ENCODE data around the gene RBP3.

The RBP3 gene

DNA sequence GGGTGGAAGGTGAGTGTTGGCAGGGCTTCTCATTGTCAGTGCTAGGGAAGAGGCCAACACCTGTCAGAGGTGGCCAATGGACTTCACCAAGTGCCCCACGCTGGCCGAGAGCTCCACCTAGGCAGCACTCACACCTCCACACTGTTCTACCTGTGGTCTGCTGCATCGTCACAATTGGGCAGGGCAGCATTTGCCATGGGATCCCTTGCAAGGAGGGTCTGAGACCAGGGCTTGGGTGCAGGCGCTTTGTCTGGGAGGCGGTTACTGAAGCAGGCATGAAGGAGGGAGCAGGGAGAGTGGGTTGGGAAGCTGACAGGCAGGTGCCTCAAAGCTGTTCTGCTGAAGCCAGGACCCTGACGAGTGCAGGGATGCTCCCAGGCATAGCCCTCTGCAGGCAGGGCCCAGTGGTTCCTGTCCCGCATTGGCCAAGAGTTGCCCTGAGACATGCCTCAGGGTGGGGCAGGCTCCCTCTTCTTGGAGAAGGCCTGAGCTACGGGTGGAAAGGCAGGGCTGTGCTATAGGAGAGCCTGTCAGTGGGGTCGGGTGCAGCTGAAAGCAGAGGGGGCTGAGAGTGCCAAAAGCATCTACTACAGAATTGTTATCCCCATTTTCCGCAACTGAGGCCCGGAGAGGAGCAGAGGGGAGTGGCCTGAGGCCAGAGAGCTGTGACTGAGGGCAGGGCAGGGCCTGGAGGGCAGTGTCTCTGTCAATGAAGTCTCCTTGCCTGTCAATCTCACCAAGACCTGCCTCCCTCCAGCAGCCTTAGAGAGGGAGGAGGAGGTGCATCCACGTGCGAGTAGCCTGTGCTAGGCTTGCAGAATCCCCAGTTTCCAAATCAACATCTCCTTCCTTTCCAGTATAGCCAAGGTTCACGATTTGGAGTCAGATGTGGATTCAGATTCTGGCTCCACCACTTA is 4.0 kb downstream of the RBP3 start:
- Histone ChIP-seq H3K36me3 (ENCODE audit: insufficient read depth, low read depth, low read length) (no peaks in the 10 kb centered on the region), H3K9ac (ENCODE audit: low read depth, low read length) (no peak overlapping the region), H3K27me3 (ENCODE audit: insufficient read depth, low read length) (no peaks in the 10 kb centered on the region), H3K27ac (ENCODE audit: low read length) (no peak overlapping the region), H3K9me3 (ENCODE audit: insufficient read depth, low read depth, low read length) (no peaks in the 10 kb centered on the region), H3K4me1 (ENCODE audit: insufficient read depth, low read length) (no peaks in the 10 kb centered on the region), H3K4me3 (ENCODE audit: low read length) (no peak overlapping the region)

DNA sequence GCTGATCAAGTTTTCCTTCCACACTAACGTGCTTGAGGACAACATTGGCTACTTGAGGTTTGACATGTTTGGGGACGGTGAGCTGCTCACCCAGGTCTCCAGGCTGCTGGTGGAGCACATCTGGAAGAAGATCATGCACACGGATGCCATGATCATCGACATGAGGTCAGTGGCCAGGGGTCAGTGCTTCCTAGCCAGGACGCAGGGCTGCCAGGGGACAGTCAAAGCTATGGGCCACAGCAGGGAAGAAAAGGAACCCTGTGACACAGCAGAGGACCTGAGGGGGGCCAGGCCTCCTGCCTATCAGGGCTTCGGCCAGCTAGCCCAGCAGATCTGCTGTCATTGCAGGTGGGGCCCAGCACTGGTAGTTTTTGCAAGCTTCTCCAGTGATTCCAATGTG is 5.2 kb downstream of the RBP3 start:
- no peaks in the 10 kb centered on the region for H3K9me3 ChIP-seq (ENCODE audit: insufficient read depth, low read depth, low read length)
- H3K4me3 ChIP-seq (ENCODE audit: low read length) = no peak overlapping the region
- no peaks in the 10 kb centered on the region for H3K27me3 ChIP-seq (ENCODE audit: insufficient read depth, low read length)
- no peak overlapping the region for H3K9ac ChIP-seq (ENCODE audit: low read depth, low read length)
- no peak overlapping the region for H3K27ac ChIP-seq (ENCODE audit: low read length)
- H3K36me3 ChIP-seq (ENCODE audit: insufficient read depth, low read depth, low read length) = no peaks in the 10 kb centered on the region
- H3K4me1 ChIP-seq (ENCODE audit: insufficient read depth, low read length) = no peaks in the 10 kb centered on the region

DNA sequence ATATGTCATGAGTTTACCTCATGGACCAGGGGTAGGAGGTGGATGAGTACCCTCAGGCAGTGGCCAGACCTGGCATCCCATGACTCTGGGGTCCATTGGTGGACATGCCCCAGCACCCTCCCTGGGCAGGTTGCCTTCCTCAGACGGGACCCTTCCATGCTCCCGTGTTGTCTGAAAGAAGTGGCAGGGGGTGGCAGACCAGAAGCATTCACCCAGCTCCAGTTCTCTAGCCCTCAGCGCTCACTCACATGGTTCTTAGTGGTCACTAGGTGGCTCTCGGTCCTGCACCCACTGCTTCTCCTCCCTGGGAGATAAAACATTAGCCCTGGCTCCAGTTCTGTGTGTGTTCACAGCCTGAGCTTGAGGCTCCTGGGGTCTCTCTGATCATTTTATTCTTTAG is 6.0 kb downstream of the RBP3 start:
- H3K4me3 ChIP-seq (ENCODE audit: low read length) = no peak overlapping the region
- H3K9ac ChIP-seq (ENCODE audit: low read depth, low read length) = no peak overlapping the region
- no peaks in the 10 kb centered on the region for H3K36me3 ChIP-seq (ENCODE audit: insufficient read depth, low read depth, low read length)
- no peaks in the 10 kb centered on the region for H3K27me3 ChIP-seq (ENCODE audit: insufficient read depth, low read length)
- no peaks in the 10 kb centered on the region for H3K9me3 ChIP-seq (ENCODE audit: insufficient read depth, low read depth, low read length)
- no peak overlapping the region for H3K27ac ChIP-seq (ENCODE audit: low read length)
- no peaks in the 10 kb centered on the region for H3K4me1 ChIP-seq (ENCODE audit: insufficient read depth, low read length)

DNA sequence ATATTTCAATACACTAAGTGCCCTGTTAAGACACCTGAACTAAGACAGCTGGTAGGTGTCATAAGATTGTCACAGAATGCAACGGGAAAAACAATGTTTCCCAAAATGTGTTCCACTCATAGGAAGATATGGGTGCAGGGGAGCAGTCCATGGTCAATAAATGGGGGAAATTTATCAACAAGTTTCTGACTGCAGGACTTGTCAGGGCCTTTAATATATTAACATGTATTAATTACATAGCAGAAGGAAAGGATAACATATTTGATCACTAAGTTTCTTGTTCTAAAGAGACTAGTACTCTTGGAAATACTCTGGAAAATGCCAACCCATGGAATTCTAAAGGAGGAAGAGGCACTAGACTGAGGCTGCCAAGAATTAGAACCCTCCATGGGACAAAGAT is 6.7 kb downstream of the RBP3 start:
- Histone ChIP-seq H3K4me3 (ENCODE audit: low read length) (no peak overlapping the region), H3K9ac (ENCODE audit: low read depth, low read length) (no peak overlapping the region), H3K27ac (ENCODE audit: low read length) (no peak overlapping the region), H3K4me1 (ENCODE audit: insufficient read depth, low read length) (no peaks in the 10 kb centered on the region), H3K27me3 (ENCODE audit: insufficient read depth, low read length) (no peaks in the 10 kb centered on the region), H3K36me3 (ENCODE audit: insufficient read depth, low read depth, low read length) (no peaks in the 10 kb centered on the region), H3K9me3 (ENCODE audit: insufficient read depth, low read depth, low read length) (no peaks in the 10 kb centered on the region)

DNA sequence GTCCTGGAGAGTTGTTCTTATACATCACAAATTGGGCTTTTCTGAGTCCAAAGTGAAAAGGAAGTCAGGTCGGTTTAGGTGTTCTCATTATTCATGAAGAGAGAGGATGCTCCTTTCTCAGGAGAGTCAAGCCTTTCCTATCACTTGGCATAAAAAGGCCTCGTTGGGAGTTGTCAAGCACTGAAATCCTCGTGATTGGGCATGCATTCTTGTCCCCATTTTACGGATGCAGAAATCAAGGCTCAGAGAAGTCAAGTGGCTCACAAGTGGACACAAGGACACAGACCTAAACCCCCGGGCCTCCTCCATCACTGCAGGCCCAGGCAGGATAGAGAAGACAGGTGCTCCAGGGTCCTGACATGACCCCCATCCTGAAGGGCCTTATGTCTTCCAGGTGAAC is 8.5 kb downstream of the RBP3 start:
- Histone ChIP-seq H3K9me3 (ENCODE audit: insufficient read depth, low read depth, low read length) (no peaks in the 10 kb centered on the region), H3K27ac (ENCODE audit: low read length) (no peak overlapping the region)

DNA sequence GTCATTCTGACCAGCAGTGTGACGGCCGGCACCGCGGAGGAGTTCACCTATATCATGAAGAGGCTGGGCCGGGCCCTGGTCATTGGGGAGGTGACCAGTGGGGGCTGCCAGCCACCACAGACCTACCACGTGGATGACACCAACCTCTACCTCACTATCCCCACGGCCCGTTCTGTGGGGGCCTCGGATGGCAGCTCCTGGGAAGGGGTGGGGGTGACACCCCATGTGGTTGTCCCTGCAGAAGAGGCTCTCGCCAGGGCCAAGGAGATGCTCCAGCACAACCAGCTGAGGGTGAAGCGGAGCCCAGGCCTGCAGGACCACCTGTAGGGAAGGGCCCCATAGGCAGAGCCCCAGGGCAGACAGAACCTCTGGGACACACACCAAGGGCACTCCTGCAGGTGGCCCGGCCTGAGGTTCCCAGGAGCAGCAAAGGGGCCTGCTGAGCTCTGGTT is 9.0 kb downstream of the RBP3 start:
- Histone ChIP-seq H3K4me1 (ENCODE audit: insufficient read depth, low read length) (no peaks in the 10 kb centered on the region), H3K27ac (ENCODE audit: low read length) (no peak overlapping the region), H3K4me3 (ENCODE audit: low read length) (no peak overlapping the region), H3K9ac (ENCODE audit: low read depth, low read length) (no peak overlapping the region), H3K9me3 (ENCODE audit: insufficient read depth, low read depth, low read length) (no peaks in the 10 kb centered on the region), H3K27me3 (ENCODE audit: insufficient read depth, low read length) (no peaks in the 10 kb centered on the region), H3K36me3 (ENCODE audit: insufficient read depth, low read depth, low read length) (no peaks in the 10 kb centered on the region)

More for the DNA sequence above, 8.5 kb downstream of the RBP3 start:
- Histone ChIP-seq H3K4me3 (ENCODE audit: low read length) (no peak overlapping the region), H3K36me3 (ENCODE audit: insufficient read depth, low read depth, low read length) (no peaks in the 10 kb centered on the region), H3K9ac (ENCODE audit: low read depth, low read length) (no peak overlapping the region), H3K27me3 (ENCODE audit: insufficient read depth, low read length) (no peaks in the 10 kb centered on the region), H3K4me1 (ENCODE audit: insufficient read depth, low read length) (no peaks in the 10 kb centered on the region)

DNA sequence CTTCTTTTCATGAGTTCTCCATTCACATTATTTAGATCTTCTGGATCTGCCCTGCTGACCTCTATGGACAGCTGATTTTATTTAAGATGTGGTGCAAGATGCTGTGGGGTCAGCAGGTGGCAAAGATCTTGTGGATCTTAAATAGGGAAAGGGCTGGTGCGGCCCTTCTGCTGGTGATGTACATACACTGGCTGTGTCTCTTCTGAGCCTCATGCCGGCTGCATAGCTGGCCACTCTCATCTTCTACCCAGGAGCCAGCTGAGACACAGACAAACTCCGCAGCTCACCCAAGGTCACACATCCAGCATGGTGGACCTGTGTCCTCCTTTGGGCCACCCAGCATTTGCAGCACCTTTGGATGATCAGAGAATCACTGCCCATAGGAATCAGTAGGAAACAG is 9.7 kb downstream of the RBP3 start:
- no peaks in the 10 kb centered on the region for H3K36me3 ChIP-seq (ENCODE audit: insufficient read depth, low read depth, low read length)
- H3K4me3 ChIP-seq (ENCODE audit: low read length) = no peak overlapping the region
- H3K9ac ChIP-seq (ENCODE audit: low read depth, low read length) = no peak overlapping the region
- no peak overlapping the region for H3K27ac ChIP-seq (ENCODE audit: low read length)
- H3K4me1 ChIP-seq (ENCODE audit: insufficient read depth, low read length) = no peaks in the 10 kb centered on the region
- no peaks in the 10 kb centered on the region for H3K9me3 ChIP-seq (ENCODE audit: insufficient read depth, low read depth, low read length)
- H3K27me3 ChIP-seq (ENCODE audit: insufficient read depth, low read length) = no peaks in the 10 kb centered on the region

DNA sequence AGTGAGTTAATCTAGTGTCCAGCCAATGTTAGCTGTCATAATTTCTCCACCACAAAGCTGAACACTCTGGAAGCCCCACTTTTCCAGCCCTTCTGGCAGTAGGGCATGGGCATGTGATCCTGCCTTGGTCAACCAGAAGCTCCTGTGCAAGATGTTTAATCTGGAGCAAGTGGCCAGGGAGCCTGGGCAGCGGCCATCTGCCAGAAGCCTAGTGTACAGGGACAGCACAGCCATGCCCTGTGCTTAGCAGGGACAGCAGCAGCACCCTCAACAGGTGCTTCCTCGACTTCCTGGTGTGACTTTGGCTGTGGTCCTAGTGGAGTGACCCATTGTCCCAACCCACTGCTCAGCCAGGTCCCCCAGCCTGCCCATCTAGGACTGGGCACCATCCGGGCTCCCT is 10.3 kb downstream of the RBP3 start:
- no peaks in the 10 kb centered on the region for H3K4me1 ChIP-seq (ENCODE audit: insufficient read depth, low read length)
- H3K27me3 ChIP-seq (ENCODE audit: insufficient read depth, low read length) = no peaks in the 10 kb centered on the region
- H3K9me3 ChIP-seq (ENCODE audit: insufficient read depth, low read depth, low read length) = no peaks in the 10 kb centered on the region
- no peak overlapping the region for H3K4me3 ChIP-seq (ENCODE audit: low read length)
- H3K36me3 ChIP-seq (ENCODE audit: insufficient read depth, low read depth, low read length) = no peaks in the 10 kb centered on the region
- H3K9ac ChIP-seq (ENCODE audit: low read depth, low read length) = no peak overlapping the region
- no peak overlapping the region for H3K27ac ChIP-seq (ENCODE audit: low read length)

DNA sequence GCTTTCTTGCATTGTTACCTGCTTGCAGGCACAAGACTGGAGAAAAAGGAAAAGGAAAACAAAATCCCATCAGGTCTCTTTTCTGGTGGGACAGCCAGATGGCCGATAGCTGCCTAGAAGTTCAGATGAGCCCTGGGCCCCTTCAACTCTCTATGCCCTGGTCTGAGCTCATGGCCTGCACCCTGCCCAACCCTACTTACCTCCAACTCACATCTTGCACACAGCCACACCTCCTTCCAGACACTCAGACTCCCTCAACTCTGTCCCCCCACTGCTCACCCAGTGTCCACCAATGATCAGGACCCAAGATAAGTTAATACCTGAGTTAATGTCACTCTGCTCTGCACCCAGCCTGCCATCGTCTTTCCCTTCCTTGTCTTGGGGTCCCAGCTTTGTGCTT is 10.9 kb downstream of the RBP3 start:
- Histone ChIP-seq H3K36me3 (ENCODE audit: insufficient read depth, low read depth, low read length) (no peaks in the 10 kb centered on the region), H3K4me3 (ENCODE audit: low read length) (no peak overlapping the region), H3K9ac (ENCODE audit: low read depth, low read length) (no peak overlapping the region), H3K27ac (ENCODE audit: low read length) (no peak overlapping the region), H3K9me3 (ENCODE audit: insufficient read depth, low read depth, low read length) (no peaks in the 10 kb centered on the region), H3K27me3 (ENCODE audit: insufficient read depth, low read length) (no peaks in the 10 kb centered on the region), H3K4me1 (ENCODE audit: insufficient read depth, low read length) (no peaks in the 10 kb centered on the region)

DNA sequence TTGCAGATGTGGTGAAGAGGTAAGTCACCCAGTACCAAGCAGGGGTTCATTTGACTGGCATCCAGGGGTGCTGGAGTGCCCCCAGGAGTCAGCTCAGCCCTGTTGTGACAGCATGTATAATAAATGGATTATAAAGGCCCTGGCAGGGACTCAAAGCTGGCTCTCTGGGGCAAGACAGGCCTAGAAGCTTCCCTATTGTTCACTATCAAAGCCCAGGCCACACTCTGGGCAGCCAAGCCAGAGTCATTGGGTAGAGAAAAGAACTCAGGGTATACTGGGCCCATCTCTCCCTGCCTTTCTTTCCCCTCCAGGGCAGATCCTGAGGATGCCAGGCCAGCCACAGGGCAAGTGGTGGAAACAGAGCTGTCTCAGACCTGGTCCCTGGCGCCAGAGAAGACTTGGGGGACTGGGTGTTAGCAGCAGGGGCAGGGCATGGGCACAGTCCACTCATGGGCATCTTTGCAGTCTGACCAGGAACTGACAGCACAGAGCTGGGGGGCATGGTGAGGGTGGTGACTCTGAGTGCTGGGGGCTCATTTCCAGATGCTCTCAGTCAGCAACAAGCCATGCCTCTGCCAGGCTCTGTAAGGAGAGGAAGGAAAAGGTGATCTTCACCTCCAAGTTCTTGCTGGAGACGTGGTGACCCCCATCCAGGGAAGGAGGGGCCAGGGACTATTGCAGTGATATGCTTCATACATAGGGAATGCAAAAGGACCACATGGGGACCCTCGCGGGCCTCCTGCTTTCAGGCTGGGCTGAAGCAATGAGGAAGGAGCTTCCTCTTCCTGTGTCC is 11.7 kb downstream of the RBP3 start:
- Histone ChIP-seq H3K27me3 (ENCODE audit: insufficient read depth, low read length) (no peaks in the 10 kb centered on the region), H3K9ac (ENCODE audit: low read depth, low read length) (no peak overlapping the region), H3K4me3 (ENCODE audit: low read length) (no peak overlapping the region), H3K4me1 (ENCODE audit: insufficient read depth, low read length) (no peaks in the 10 kb centered on the region), H3K9me3 (ENCODE audit: insufficient read depth, low read depth, low read length) (no peaks in the 10 kb centered on the region), H3K27ac (ENCODE audit: low read length) (no peak overlapping the region), H3K36me3 (ENCODE audit: insufficient read depth, low read depth, low read length) (no peaks in the 10 kb centered on the region)

DNA sequence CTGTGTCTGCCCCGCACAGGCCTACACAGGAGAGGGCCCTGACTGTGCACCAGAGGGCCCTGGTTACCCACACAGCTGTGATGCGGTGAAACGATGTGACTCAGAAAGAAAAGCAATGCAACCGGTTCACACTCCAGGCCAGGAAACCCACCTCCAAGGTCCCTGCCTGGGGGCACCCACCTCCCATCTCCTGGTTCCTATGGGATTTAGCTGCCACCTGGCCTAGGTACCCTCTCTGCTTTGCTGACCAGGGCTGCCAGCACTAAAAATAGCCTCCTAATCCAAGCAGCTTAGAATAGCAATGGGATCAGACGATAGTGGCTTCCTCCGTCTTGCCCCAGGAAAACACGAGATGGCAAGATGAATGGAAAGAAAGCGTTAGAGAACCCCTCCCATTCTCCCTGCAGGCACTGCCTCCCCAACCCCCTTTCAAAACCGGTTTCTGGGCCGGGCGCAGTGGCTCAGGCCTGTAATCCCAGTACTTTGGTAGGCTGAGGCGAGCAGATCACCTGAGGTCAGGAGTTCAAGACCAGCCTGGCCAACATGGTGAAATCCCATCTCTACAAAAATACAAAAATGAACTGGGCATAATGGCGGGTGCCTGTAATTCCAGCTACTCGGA is 12.4 kb downstream of the RBP3 start:
- H3K36me3 ChIP-seq (ENCODE audit: insufficient read depth, low read depth, low read length) = no peaks in the 10 kb centered on the region
- no peak overlapping the region for H3K27ac ChIP-seq (ENCODE audit: low read length)
- H3K4me1 ChIP-seq (ENCODE audit: insufficient read depth, low read length) = no peaks in the 10 kb centered on the region
- H3K4me3 ChIP-seq (ENCODE audit: low read length) = no peak overlapping the region
- no peak overlapping the region for H3K9ac ChIP-seq (ENCODE audit: low read depth, low read length)
- H3K9me3 ChIP-seq (ENCODE audit: insufficient read depth, low read depth, low read length) = no peaks in the 10 kb centered on the region
- no peaks in the 10 kb centered on the region for H3K27me3 ChIP-seq (ENCODE audit: insufficient read depth, low read length)
